Measurements from ENCODE around the gene PUS1.

GRCh38 chr12:131959116-131959515 lies 30.0 kb downstream of the PUS1 start:
- TF ChIP-seq POLR2AphosphoS5 (IDR thresholded peaks at IDR 0.05; ENCODE audit: borderline replicate concordance, low read depth, low read length) (no peak), EZH2 (IDR thresholded peaks at IDR 0.05) (no peak), FOXP2 (optimal IDR thresholded peaks at IDR 0.05; ENCODE audit: control extremely low read depth, extremely low read length, insufficient read depth) (no peak)

Measured in SK-N-MC (cell line).